Measurements from ENCODE around the gene SFTA2. TPM values are rescaled to one million over a fixed set of nuclear protein-coding genes. Genes with fewer than 3 reads are reported as not detected.

Gene SFTA2
- total RNA-seq, 1 experiment from 2014 or later = not detected

- no peak overlapping the region for H2BK120ac ChIP-seq (ENCODE audit: low read depth, low read length, poor library complexity, severe bottlenecking)
- H3K9ac ChIP-seq (ENCODE audit: extremely low read depth, insufficient read length, low read length) = no peak overlapping the region
- H3K4me2 ChIP-seq (ENCODE audit: insufficient read depth, insufficient read length, low read length) = no peak overlapping the region
- H2BK12ac ChIP-seq (ENCODE audit: insufficient read length, low read depth, low read length) = no peak overlapping the region
- H4K20me1 ChIP-seq (ENCODE audit: control insufficient read depth, insufficient read depth, insufficient read length) = no peaks in the 10 kb centered on the region
- H3K23me2 ChIP-seq (ENCODE audit: insufficient read length, low read depth, low read length, poor library complexity, severe bottlenecking) = peaks cover 5% of the 10 kb centered on the region
- H3K79me2 ChIP-seq (ENCODE audit: insufficient read depth, low read length) = no peaks in the 10 kb centered on the region
- no peak for DNase-seq
- Mint-ChIP-seq H3K27me3 (ENCODE audit: low read depth) (peaks cover 73% of the 10 kb centered on the region), H3K9me3 (peaks cover 0 to 8% of the 10 kb centered on the region in 2 experiments; a peak in 3 of 5 replicates), H3K36me3 (ENCODE audit: insufficient read depth in 1 of 3, low read depth in 3 of 3) (no peaks in the 10 kb centered on the region; a peak in 1 of 7 replicates), H3K4me3 (no peak overlapping the region), H3K27ac (no peak overlapping the region), H3K4me1 (peaks cover 14 to 21% of the 10 kb centered on the region in 2 experiments)
- H3K27ac ChIP-seq (ENCODE audit: insufficient read length, low read depth, low read length) = no peak overlapping the region
- H3K14ac ChIP-seq (ENCODE audit: insufficient read depth, low read length) = no peak overlapping the region
- no peak overlapping the region for H2AK5ac ChIP-seq (ENCODE audit: insufficient read length, low read length)
- H3K18ac ChIP-seq (ENCODE audit: insufficient read length, low read depth, low read length) = no peak overlapping the region
- no peaks in the 10 kb centered on the region for H3K79me1 ChIP-seq (ENCODE audit: insufficient read depth, low read depth, low read length, poor library complexity, severe bottlenecking)
- no peak overlapping the region for H3K23ac ChIP-seq (ENCODE audit: insufficient read length, low read depth, low read length)
- H3K4me1 ChIP-seq (ENCODE audit: insufficient read depth, low read length) = no peaks in the 10 kb centered on the region
- no peak overlapping the region for H2BK5ac ChIP-seq (ENCODE audit: insufficient read length, low read length)
- H4K8ac ChIP-seq (replicated peaks; ENCODE audit: insufficient read length, low read depth, low read length) = no peak overlapping the region
- no peak overlapping the region for H3K4ac ChIP-seq (ENCODE audit: low read depth, low read length)
- WGBS (ENCODE audit: extremely low coverage, insufficient read length, low lambda C conversion rate) = no CpG with 5 or more reads among the region's 5 CpGs
- H4K91ac ChIP-seq (ENCODE audit: insufficient read length, low read depth, low read length) = no peak overlapping the region
- TF ChIP-seq, protein P1, sequence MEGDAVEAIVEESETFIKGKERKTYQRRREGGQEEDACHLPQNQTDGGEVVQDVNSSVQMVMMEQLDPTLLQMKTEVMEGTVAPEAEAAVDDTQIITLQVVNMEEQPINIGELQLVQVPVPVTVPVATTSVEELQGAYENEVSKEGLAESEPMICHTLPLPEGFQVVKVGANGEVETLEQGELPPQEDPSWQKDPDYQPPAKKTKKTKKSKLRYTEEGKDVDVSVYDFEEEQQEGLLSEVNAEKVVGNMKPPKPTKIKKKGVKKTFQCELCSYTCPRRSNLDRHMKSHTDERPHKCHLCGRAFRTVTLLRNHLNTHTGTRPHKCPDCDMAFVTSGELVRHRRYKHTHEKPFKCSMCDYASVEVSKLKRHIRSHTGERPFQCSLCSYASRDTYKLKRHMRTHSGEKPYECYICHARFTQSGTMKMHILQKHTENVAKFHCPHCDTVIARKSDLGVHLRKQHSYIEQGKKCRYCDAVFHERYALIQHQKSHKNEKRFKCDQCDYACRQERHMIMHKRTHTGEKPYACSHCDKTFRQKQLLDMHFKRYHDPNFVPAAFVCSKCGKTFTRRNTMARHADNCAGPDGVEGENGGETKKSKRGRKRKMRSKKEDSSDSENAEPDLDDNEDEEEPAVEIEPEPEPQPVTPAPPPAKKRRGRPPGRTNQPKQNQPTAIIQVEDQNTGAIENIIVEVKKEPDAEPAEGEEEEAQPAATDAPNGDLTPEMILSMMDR (conservative IDR thresholded peaks at IDR 0.05) = no peak
- no peaks in the 10 kb centered on the region for H3K9me3 ChIP-seq (ENCODE audit: control insufficient read depth, low read depth, low read length)
- no peak overlapping the region for H2BK20ac ChIP-seq (ENCODE audit: low read depth, low read length, poor library complexity, severe bottlenecking)
- no peak overlapping the region for H3K56ac ChIP-seq (ENCODE audit: insufficient read length, low read depth, low read length)
- H3K27me3 ChIP-seq (ENCODE audit: insufficient read depth, low read length) = no peaks in the 10 kb centered on the region; the same call in 1 of the 2 replicates
- no peak overlapping the region for H2AFZ ChIP-seq (ENCODE audit: low read length)
- no peak overlapping the region for H2BK15ac ChIP-seq (ENCODE audit: low read depth, low read length)
- no peak overlapping the region for H4K5ac ChIP-seq (ENCODE audit: insufficient read length, low read depth, low read length)
- H3T11ph ChIP-seq (ENCODE audit: low read length) = no peak overlapping the region
These were observed 20.0 kb upstream of the SFTA2 start for GRCh38 chr6:30951907-30952469.

All from H9 (cell line).